H1 (cell line): Measurements from ENCODE around the gene ESRP2. TPM values are rescaled to one million over a fixed set of nuclear protein-coding genes. Genes with fewer than 3 reads are reported as not detected.

Experiments used
- ATF2 ChIP-seq: IDR thresholded peaks from 2 replicates; pipeline ENCODE4 v1.6.1; 2012; ENCODE audit warnings: low read length, inconsistent platforms
- CTCF ChIP-seq, 3 experiments: IDR thresholded peaks; 1 replicate in 2 of 3; 2 replicates in 1 of 3; pipeline versions ENCODE4 v1.5.1 to v1.6.1; 2011; ENCODE audit warnings: low read length in 3 of 3, mild to moderate bottlenecking in 3 of 3, inconsistent platforms in 2 of 3, low read depth in 1 of 3, moderate library complexity in 1 of 3; ENCODE audit not compliant: insufficient read depth in 1 of 3; ENCODE audit errors: control extremely low read depth in 1 of 3
- E2F6 ChIP-seq: IDR thresholded peaks from 2 replicates; pipeline ENCODE4 v1.6.1; 2012; ENCODE audit warnings: inconsistent platforms
- GABPA ChIP-seq: IDR thresholded peaks from 2 replicates; pipeline ENCODE4 v1.6.1; 2011; ENCODE audit warnings: mild to moderate bottlenecking, low read length, moderate library complexity, borderline replicate concordance; ENCODE audit not compliant: insufficient read depth
- JUN ChIP-seq: IDR thresholded peaks from 2 replicates; pipeline ENCODE4 v1.6.1; 2011; ENCODE audit warnings: low read depth, mild to moderate bottlenecking, improper control_type of control experiment, low read length
- KDM4A ChIP-seq: IDR thresholded peaks from one replicate; pipeline ENCODE4 v1.7.1; 2012; ENCODE audit warnings: low read depth, mild to moderate bottlenecking, moderate library complexity, low read length, inconsistent platforms; ENCODE audit not compliant: severe bottlenecking
- MAFK ChIP-seq: IDR thresholded peaks from 2 replicates; pipeline ENCODE4 v1.6.1; 2012; ENCODE audit warnings: low read depth, mild to moderate bottlenecking, improper control_type of control experiment, low read length
- NRF1 ChIP-seq: IDR thresholded peaks from 2 replicates; pipeline ENCODE4 v1.6.1; 2011; ENCODE audit warnings: mild to moderate bottlenecking, low read depth, low read length, improper control_type of control experiment
- POLR2AphosphoS5 ChIP-seq: IDR thresholded peaks from 2 replicates; pipeline ENCODE4 v1.6.1; 2011; ENCODE audit warnings: low read depth, low read length
- RAD21 ChIP-seq, 2 experiments: IDR thresholded peaks in 1 of 2; conservative IDR thresholded peaks in 1 of 2; 2 replicates each; pipeline ENCODE4 v1.6.1; 2011; ENCODE audit warnings: low read depth in 2 of 2, low read length in 2 of 2, improper control_type of control experiment in 1 of 2, inconsistent platforms in 1 of 2, mild to moderate bottlenecking in 1 of 2, moderate library complexity in 1 of 2
- RNF2 ChIP-seq: fragments of 200-900, 300-1000 bp; sonication (generic); IDR thresholded peaks from 2 replicates; pipeline ENCODE4 v1.7.1; 2016; ENCODE audit warnings: borderline replicate concordance, low read depth, mild to moderate bottlenecking, antibody characterized with exemption, low read length; ENCODE audit not compliant: poor library complexity, severe bottlenecking; ENCODE audit errors: missing control alignments
- SIRT6 ChIP-seq: IDR thresholded peaks from one replicate; pipeline ENCODE4 v1.7.1; 2012; ENCODE audit warnings: low read length, inconsistent platforms
- SP4 ChIP-seq: IDR thresholded peaks from 2 replicates; pipeline ENCODE4 v1.6.1; 2012; ENCODE audit warnings: low read length, inconsistent platforms
- SUZ12 ChIP-seq: fragments of 200-600 bp; sonication (generic); IDR thresholded peaks from 2 replicates; pipeline ENCODE4 v1.6.1; 2012; ENCODE audit warnings: mild to moderate bottlenecking, inconsistent platforms, low read length, moderate library complexity, mixed read lengths
- TAF1 ChIP-seq: IDR thresholded peaks from 2 replicates; pipeline ENCODE4 v1.6.1; 2011; ENCODE audit warnings: mild to moderate bottlenecking, low read depth, low read length
- TCF12 ChIP-seq: IDR thresholded peaks from 2 replicates; pipeline ENCODE4 v1.6.1; 2011; ENCODE audit warnings: low read depth, mild to moderate bottlenecking, low read length
- ZNF274 ChIP-seq: IDR thresholded peaks from 2 replicates; pipeline ENCODE4 v1.7.0; 2012; ENCODE audit warnings: low read length, borderline replicate concordance; ENCODE audit errors: extremely low read depth
- polyA plus RNA-seq, 7 experiments: library from polyadenylated mRNA; depleted of rRNA in 3 of 7; stranded (reverse) in 5 of 7; unstranded in 2 of 7; fragments of >200 nt in 5 of 7; fragments of 200-250 nt in 2 of 7; gene quantifications; 1 replicate in 5 of 7; 2 replicates in 1 of 7; 4 replicates in 1 of 7; pipeline versions ENCODE4 v1.2.1 to v1.2.3, GENCODE V29; 2011 to 2013; ENCODE audit warnings: missing spikeins in 2 of 7, mixed read lengths in 2 of 7
- total RNA-seq: library from RNA; stranded (reverse); fragmentation: NEBNext Ultra II Directional; extraction: Animal tissue kit (Norgen Biotek cat#: 25700); gene quantifications from 2 replicates; pipeline ENCODE4 v1.2.1, GENCODE V29; 2021

The ESRP2 gene
- total and polyA plus RNA-seq, 2 of the 8 experiments (the other 6 are each of a cell fraction or from before 2014, with no cell fraction given), result 35.1 to 45.8 TPM

GRCh38 chr16:68244903-68245853 is 9.3 kb upstream of the ESRP2 start, which contains the start of gene PLA2G15 (continued):
- TF ChIP-seq E2F6 (no peak), RNF2 (no peak), ATF2 (no peak), POLR2AphosphoS5 (no peak), NRF1 (no peak), KDM4A (peak; percentile 90), MAFK (no peak), RAD21 (IDR thresholded peaks at IDR 0.05 in 1 of 2, conservative IDR thresholded peaks at IDR 0.05 in 1 of 2; ENCODE audit: low read depth in 2 of 2, low read length in 2 of 2) (no peak), TCF12 (no peak), TAF1 (no peak; the same call in 1 of the 2 replicates), SIRT6 (no peak), JUN (no peak), CTCF (IDR thresholded peaks at IDR 0.05; ENCODE audit: control extremely low read depth in 1 of 3, insufficient read depth in 1 of 3, low read depth in 1 of 3, low read length in 3 of 3) (no peak), GABPA (0 out of 2 replicates have a peak, but pooled peaks have one; percentile 41), SP4 (peak; percentile 74; the same call in 1 of the 2 replicates), ZNF274 (no peak), SUZ12 (no peak)
